ENCODE measurements around the gene RBFOX1.

DNA sequence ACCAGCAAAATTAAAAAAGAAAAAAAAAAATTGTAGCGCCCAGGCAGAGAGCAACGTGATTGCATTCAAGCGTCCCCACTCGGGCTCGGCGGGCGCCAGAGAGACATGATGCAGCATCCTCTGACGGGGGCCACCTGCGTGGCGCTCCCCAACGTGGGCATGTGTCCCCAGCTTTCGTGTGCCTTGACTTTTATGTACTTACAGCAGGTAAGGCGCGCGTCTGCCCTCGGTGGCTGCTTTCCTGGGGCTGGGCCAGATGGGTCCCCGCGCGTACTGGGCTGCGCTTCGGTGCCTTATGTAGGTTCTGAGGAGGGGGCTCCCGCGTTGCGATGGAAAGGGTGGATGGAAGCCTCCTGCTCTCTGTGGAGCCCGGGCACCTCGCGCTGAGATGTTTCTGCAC lies 28.4 kb upstream of the RBFOX1 start:
- TF ChIP-seq EZH2 (IDR thresholded peaks at IDR 0.05; ENCODE audit: borderline replicate concordance, low read length) (no peak), CTCF (conservative IDR thresholded peaks at IDR 0.05 in 1 of 2, IDR thresholded peaks at IDR 0.05 in 1 of 2; ENCODE audit: extremely low read depth in 1 of 2, insufficient read depth in 1 of 2, low read depth in 1 of 2, low read length in 2 of 2) (no peak)

Data from mammary epithelial cell (primary cell).